ENCODE data around the gene GP1BA.

The GP1BA gene

DNA sequence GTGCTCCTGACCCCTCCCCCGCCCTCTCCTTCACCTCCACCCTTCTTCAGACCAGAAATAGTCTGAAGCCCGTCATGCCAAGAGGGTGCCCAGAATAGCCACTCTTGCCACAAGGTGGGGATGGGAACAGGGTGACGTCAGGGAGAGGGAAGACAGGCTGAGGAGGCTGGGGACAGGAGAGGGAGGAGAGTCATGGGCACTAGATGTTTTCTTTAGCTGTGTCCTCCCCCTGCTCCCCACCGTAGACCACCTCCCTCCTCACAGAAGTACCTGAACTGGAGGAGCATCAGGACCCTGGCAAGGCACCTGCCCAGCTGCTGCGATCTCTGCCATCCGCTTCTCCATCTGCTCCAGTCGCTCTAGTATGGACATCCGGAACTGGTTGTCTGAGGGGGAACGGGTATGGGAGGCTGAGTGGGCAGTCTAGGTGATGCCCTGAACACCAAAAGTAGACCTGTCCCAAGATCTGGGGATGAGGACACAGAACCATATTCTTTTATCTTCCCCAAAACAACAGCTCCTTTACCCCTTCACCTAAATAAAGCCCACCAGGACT, 42.1 kb downstream of the GP1BA start:
- H3K4me1 Mint-ChIP-seq: peaks cover 16 to 26% of the 10 kb centered on the region in 2 donors
- H3K9me3 Mint-ChIP-seq: no peaks in the 10 kb centered on the region
- H3K27me3 Mint-ChIP-seq: no peaks in the 10 kb centered on the region
- no peak overlapping the region for H3K27ac Mint-ChIP-seq
- H3K4me3 Mint-ChIP-seq: no peak overlapping the region
- peaks cover 55 to 68% of the 10 kb centered on the region in 2 donors for H3K36me3 Mint-ChIP-seq
- DNase-seq (no peak), ATAC-seq (replicated peaks) (no peak)

DNA sequence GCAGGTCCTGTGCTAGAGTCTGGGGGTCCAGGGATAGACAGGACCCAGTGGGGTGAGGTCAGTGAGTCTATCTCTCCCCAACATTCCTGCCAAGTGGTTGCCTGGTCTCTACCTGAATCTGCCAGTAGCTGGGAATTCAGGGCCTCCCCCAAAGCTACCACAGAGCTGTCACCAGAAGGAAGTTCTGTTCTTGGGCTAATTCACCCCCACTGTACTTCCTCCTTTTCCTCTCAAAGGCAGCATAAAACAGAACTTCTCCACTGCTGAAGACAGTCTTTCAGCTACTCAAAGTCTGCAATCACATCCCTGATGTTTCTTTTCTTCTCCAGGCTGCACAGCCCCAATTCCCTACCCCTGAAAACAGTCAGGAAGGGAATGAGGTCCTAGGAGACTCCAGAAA, 46.6 kb downstream of the GP1BA start:
- H3K27ac Mint-ChIP-seq: peak overlapping the region; percentile 48
- H3K27me3 Mint-ChIP-seq: no peaks in the 10 kb centered on the region
- peaks cover 54 to 77% of the 10 kb centered on the region in 2 donors for H3K36me3 Mint-ChIP-seq
- H3K4me3 Mint-ChIP-seq: no peak overlapping the region
- peaks cover 42 to 53% of the 10 kb centered on the region in 2 donors for H3K4me1 Mint-ChIP-seq
- DNase-seq (no peak), ATAC-seq (replicated peaks) (peak in 1 of 2 donors; percentile 45)
- H3K9me3 Mint-ChIP-seq: no peaks in the 10 kb centered on the region

GRCh38 chr17:4980644-4981216, 48.7 kb downstream of the GP1BA start:
- peaks cover 42 to 56% of the 10 kb centered on the region in 2 donors for H3K4me1 Mint-ChIP-seq
- no peaks in the 10 kb centered on the region for H3K9me3 Mint-ChIP-seq
- peaks cover 45 to 63% of the 10 kb centered on the region in 2 donors for H3K36me3 Mint-ChIP-seq
- H3K4me3 Mint-ChIP-seq: no peak overlapping the region
- peak overlapping the region; percentile 79 for H3K27ac Mint-ChIP-seq
- H3K27me3 Mint-ChIP-seq: no peaks in the 10 kb centered on the region
- no peak for DNase-seq
- peak; percentile 52 to 62 for ATAC-seq (replicated peaks)

DNA sequence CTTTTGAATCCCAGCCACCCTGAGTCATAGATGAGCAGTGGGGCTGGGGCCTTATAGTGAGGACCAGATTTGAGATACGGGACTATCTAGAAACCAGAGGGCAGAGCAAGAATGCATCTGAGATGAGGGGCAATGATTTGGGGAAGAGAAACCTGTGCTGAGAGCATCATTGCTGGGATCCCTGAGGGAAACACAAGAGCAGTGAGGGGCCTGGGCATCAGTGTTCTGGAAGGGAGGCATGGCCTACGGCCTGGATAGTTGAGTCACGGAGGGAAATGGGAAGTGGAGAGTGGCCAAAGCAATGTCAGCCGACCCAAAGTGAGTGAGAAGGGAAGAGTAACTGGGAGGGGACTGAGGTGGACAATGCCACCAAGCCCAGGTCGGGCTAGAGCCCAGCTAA, 50.2 kb downstream of the GP1BA start:
- peak overlapping the region; percentile 32 for H3K27ac Mint-ChIP-seq
- ATAC-seq (replicated peaks): no peak

More for the DNA sequence above, 50.2 kb downstream of the GP1BA start:
- no peak overlapping the region for H3K4me3 Mint-ChIP-seq
- no peaks in the 10 kb centered on the region for H3K27me3 Mint-ChIP-seq
- no peaks in the 10 kb centered on the region for H3K9me3 Mint-ChIP-seq
- H3K36me3 Mint-ChIP-seq: peaks cover 47 to 55% of the 10 kb centered on the region in 2 donors
- no peak for DNase-seq
- H3K4me1 Mint-ChIP-seq: peaks cover 53 to 70% of the 10 kb centered on the region in 2 donors
